GM18520 (cell line): ENCODE results near the gene RAB1A.
"Not testable (repeated sequence)": the region's sequence is repeated elsewhere in the genome, so short reads cannot be mapped to it uniquely, and the experiment has no call there.

ENCODE experiments used
- ATAC-seq: cut with Tn5 transposase; IDR thresholded peaks from one replicate; pipeline ENCODE4 v1.9.1; 2021; ENCODE audit not compliant: unreplicated experiment

The RAB1A gene

GRCh38 chr2:65136253-65136652 is 6.3 kb upstream of the RAB1A start:
- ATAC-seq: no peak

GRCh38 chr2:65134158-65134557 is 4.3 kb upstream of the RAB1A start:
- no peak for ATAC-seq

GRCh38 chr2:65133626-65134025 is 3.7 kb upstream of the RAB1A start:
- no peak for ATAC-seq

- not testable (repeated sequence) for ATAC-seq
Measured at GRCh38 chr2:65132930-65133329, 3.0 kb upstream of the RAB1A start.

- ATAC-seq: peak; percentile 6
Measured at GRCh38 chr2:65130664-65131175, 814 bp upstream of the RAB1A start.

GRCh38 chr2:65129286-65129825 is 550 bp downstream of the RAB1A start:
- ATAC-seq: no peak

- no peak for ATAC-seq
Measured at GRCh38 chr2:65128297-65129190, 1.4 kb downstream of the RAB1A start.

GRCh38 chr2:65125457-65125856 is 4.4 kb downstream of the RAB1A start:
- not testable (repeated sequence) for ATAC-seq

- ATAC-seq: no peak
Measured at GRCh38 chr2:65122313-65122712, 7.6 kb downstream of the RAB1A start.

- no peak for ATAC-seq
Measured at GRCh38 chr2:65120990-65121693, 8.8 kb downstream of the RAB1A start.

- ATAC-seq: no peak
Measured at GRCh38 chr2:65116645-65117044, 13.3 kb downstream of the RAB1A start.

- ATAC-seq: no peak
Measured at GRCh38 chr2:65114921-65115320, 15.0 kb downstream of the RAB1A start.

- no peak for ATAC-seq
Measured at GRCh38 chr2:65113816-65114215, 16.1 kb downstream of the RAB1A start.

- ATAC-seq: no peak
Measured at GRCh38 chr2:65113229-65113628, 16.7 kb downstream of the RAB1A start.

- no peak for ATAC-seq
Measured at GRCh38 chr2:65112633-65113032, 17.3 kb downstream of the RAB1A start.

GRCh38 chr2:65108780-65109179 is 21.1 kb downstream of the RAB1A start:
- ATAC-seq: no peak

- no peak for ATAC-seq
Measured at GRCh38 chr2:65107530-65107929, 22.4 kb downstream of the RAB1A start.

- ATAC-seq: no peak
Measured at GRCh38 chr2:65103013-65103715, 26.7 kb downstream of the RAB1A start.

GRCh38 chr2:65101071-65101470 is 28.8 kb downstream of the RAB1A start:
- ATAC-seq: no peak

GRCh38 chr2:65098741-65099140 is 31.2 kb downstream of the RAB1A start:
- no peak for ATAC-seq

GRCh38 chr2:65097844-65098243 is 32.1 kb downstream of the RAB1A start:
- no peak for ATAC-seq
